Measurements from ENCODE around the gene NCOA3.

Gene NCOA3

DNA sequence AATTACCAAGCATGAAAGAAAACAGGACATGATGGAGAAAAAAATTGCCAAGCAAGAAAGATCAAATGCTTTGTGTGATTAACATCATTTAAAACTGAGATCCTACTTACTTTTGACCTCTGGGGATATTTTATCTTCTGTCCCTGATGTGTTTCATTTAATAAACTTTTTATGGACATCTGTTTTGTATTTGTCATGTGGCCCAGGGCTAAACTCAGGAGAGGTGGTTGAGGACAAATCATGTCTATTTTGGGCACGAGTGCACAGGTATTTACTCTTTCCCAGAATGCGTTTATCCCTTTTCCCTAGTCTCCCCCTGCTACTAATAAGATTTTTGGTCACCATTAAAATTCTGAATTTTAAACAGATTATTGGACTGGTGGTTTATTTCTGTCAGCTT, 128.2 kb downstream of the NCOA3 start:
- no peak for DNase-seq (ENCODE audit: low read depth in 2 of 2)

DNA sequence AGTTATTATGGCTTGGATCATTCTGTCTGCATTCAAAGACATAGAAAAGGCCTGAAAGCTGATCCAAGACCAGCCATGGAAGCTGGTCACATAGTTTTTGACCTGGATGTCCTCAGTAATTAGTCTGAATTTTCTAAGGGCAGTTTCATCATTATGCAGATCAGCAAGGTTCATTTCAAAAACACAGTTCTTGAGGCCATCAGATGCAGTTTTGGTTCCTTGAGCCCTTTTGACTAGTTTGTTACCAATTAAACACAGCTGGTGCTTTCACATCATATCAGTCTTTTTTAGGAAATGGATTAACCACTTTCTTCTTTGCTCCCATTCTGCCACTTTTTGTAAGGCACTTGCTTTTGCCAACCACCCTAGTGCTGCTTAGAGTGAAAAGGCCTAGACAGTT, 129.4 kb downstream of the NCOA3 start:
- no peak for DNase-seq (ENCODE audit: low read depth in 2 of 2)

DNA sequence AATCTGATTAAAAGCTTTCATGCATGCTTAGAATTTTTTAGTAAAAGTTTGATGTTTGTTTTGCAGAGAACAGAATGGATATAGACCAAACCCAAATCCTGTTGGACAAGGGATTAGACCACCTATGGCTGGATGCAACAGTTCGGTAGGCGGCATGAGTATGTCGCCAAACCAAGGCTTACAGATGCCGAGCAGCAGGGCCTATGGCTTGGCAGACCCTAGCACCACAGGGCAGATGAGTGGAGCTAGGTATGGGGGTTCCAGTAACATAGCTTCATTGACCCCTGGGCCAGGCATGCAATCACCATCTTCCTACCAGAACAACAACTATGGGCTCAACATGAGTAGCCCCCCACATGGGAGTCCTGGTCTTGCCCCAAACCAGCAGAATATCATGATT, 133.6 kb downstream of the NCOA3 start:
- DNase-seq (ENCODE audit: low read depth in 2 of 2) = no peak

DNA sequence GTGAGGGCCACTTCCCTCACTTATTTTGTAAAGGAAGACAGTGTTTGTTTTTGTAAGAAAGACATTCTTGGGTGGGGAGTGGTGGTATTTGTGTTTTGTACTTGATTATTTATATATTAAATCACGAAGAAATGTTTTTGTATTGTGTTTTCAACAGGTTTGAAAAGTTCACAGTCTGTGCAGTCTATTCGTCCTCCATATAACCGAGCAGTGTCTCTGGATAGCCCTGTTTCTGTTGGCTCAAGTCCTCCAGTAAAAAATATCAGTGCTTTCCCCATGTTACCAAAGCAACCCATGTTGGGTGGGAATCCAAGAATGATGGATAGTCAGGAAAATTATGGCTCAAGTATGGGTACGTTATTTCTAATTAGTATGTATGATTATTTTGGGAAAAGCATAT, 137.2 kb downstream of the NCOA3 start:
- no peak for DNase-seq (ENCODE audit: low read depth in 2 of 2)

DNA sequence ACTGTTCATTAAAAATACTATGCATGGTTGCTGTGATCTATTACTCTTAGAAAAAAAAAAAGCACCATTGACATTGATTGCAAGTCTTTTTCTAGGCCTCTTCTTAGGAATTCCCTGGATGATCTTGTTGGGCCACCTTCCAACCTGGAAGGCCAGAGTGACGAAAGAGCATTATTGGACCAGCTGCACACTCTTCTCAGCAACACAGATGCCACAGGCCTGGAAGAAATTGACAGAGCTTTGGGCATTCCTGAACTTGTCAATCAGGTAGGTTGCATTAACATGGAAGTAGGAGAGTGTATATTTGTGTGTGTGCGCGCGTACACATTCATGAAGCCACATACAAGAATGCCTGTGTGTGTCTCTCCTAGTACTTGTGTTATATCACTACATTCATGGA, 140.4 kb downstream of the NCOA3 start:
- DNase-seq (ENCODE audit: low read depth in 2 of 2) = no peak

DNA sequence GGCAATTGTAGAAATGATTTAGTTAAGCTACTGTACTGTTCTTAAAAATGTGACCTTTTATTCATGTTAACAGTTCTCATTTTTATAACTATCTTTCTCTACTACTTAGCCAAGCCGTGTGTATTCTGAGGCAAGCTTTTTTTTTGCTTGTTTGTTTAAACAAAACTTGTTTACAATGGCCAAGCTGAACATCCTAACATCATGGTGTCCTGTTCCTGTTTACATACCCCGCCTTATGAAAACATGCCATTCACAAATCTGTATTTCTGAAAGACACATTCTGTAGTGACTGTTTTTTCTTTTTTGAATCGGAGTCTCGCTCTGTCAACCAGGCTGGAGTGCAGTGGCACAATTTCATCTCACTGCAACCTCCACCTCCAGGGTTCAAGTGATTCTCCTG, 140.9 kb downstream of the NCOA3 start:
- DNase-seq (ENCODE audit: low read depth in 2 of 2) = no peak

DNA sequence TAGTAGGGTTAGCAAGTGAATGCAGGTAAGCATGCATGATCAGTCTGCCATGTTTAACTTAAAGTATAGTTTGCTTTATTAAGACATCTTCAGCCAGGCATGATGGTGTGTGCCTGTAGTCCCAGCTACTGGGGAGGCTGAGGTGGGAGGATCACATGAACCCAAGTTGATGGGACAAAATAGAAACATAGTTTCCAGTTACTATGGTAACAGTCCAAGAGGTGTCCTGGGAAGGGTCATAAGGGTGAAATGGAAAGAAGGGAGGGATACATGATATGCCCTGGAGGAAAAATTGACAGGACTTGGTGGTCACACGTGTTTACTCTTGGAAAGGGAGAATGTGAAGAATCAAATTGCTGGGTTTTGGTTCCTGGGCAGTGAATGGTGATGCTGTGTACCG, 143.9 kb downstream of the NCOA3 start:
- DNase-seq (ENCODE audit: low read depth in 2 of 2) = no peak

DNA sequence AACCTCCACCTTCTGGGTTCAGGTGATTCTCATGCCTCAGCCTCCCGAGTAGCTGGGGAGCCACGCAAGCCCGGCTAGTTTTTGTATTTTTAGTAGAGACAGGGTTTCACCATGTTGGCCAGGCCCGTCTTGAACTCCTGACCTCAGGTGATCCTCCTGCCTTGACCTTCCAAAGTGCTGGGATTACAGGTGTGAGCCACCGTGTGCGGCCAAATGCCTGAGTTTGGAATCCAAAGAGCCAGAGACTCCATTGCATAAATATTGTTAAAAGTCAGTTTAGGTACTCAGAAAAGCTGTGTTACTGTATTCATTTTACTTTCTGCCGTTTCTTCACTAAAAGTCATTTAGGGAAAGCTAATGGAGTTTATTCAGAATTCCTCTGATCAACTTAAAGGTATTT, 146.3 kb downstream of the NCOA3 start:
- DNase-seq (ENCODE audit: low read depth in 2 of 2) = no peak

DNA sequence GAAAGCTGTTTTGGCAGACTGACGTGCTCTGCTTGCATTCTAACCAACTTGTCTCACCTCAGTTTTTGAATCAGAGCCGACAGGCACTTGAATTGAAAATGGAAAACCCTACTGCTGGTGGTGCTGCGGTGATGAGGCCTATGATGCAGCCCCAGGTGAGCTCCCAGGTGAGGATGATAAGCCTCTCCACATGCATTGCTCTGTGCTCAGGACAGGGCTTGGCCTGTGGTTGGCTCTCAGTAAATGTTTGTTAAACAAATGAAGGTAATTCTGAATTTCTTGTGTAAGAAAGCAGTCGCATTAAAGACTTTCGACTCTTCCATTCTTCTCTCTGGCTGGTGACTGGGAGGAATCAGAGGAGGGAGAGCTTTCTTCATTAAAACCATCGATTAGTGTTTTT, 147.3 kb downstream of the NCOA3 start:
- DNase-seq (ENCODE audit: low read depth in 2 of 2) = no peak

DNA sequence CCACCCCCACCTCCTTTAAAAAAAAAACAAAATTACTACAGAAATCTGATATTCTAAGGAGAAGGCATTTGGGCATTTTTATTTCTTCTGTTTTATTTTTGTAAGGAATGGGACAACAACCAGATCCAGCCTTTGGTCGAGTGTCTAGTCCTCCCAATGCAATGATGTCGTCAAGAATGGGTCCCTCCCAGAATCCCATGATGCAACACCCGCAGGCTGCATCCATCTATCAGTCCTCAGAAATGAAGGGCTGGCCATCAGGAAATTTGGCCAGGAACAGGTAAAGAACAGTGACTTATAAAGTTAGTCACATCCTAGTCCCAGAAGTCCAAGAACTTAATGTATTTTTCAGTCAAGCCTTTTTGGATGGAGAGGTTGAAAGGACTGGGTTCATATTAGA, 150.6 kb downstream of the NCOA3 start:
- DNase-seq (ENCODE audit: low read depth in 2 of 2) = no peak

DNA sequence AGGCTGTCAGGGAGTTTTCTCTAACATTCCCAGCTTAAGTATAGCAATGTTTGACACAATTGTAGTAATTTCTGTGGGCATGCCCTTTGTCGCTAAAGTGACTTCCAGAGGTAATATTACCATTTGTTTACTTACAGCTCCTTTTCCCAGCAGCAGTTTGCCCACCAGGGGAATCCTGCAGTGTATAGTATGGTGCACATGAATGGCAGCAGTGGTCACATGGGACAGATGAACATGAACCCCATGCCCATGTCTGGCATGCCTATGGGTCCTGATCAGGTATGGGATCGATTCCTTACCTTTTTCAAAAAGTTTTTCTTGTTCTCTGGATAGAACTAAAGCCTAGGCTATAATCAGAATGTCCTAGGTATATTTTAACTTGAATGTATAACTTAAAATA, 151.1 kb downstream of the NCOA3 start:
- DNase-seq (ENCODE audit: low read depth in 2 of 2) = no peak

DNA sequence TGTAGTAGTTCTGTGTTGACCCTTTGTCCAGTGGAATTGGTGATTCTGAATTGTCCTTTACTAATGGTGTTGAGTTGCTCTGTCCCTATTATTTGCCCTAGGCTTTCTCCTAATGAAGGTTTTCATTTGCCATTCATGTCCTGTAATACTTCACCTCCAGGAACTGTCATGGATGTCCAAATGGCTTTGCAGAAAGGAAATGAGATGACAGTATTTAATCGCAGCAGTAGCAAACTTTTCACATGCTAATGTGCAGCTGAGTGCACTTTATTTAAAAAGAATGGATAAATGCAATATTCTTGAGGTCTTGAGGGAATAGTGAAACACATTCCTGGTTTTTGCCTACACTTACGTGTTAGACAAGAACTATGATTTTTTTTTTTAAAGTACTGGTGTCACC, 152.2 kb downstream of the NCOA3 start:
- no peak for DNase-seq (ENCODE audit: low read depth in 2 of 2)

DNA sequence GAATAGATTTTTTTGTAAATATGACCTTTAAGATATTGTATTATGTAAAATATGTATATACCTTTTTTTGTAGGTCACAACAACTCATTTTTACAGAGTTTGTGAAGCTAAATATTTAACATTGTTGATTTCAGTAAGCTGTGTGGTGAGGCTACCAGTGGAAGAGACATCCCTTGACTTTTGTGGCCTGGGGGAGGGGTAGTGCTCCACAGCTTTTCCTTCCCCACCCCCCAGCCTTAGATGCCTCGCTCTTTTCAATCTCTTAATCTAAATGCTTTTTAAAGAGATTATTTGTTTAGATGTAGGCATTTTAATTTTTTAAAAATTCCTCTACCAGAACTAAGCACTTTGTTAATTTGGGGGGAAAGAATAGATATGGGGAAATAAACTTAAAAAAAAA, 152.7 kb downstream of the NCOA3 start:
- DNase-seq (ENCODE audit: low read depth in 2 of 2) = no peak

DNA sequence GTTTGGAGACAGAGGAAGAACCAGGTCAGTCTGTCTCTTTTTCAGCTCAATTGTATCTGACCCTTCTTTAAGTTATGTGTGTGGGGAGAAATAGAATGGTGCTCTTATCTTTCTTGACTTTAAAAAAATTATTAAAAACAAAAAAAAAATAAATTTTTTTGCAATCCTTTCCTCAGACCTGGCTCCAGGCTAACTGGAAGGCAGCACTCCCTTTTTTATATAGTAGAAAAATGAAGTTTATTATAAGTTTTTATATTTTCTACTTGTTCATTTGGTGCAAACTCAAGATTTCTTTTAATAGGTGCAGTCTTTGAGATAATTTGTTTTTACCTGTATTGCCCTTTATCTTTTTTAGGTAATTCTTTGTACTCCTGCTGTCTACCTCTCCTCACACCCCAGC, 153.9 kb downstream of the NCOA3 start:
- no peak for DNase-seq (ENCODE audit: low read depth in 2 of 2)

DNA sequence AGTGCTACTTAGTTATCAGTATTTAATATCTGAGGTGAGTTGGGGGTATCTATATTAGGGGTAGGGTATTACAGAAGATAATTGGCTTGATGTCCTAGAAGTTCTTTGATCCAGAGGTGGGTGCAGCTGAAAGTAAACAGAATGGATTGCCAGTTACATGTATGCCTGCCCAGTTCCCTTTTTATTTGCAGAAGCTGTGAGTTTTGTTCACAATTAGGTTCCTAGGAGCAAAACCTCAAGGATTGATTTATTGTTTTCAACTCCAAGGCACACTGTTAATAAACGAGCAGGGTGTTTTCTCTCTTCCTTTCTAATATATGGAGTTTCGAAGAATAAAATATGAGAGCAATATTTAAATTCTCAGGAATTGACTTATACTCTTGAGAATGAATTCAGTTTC, 154.6 kb downstream of the NCOA3 start:
- DNase-seq (ENCODE audit: low read depth in 2 of 2) = no peak

DNA sequence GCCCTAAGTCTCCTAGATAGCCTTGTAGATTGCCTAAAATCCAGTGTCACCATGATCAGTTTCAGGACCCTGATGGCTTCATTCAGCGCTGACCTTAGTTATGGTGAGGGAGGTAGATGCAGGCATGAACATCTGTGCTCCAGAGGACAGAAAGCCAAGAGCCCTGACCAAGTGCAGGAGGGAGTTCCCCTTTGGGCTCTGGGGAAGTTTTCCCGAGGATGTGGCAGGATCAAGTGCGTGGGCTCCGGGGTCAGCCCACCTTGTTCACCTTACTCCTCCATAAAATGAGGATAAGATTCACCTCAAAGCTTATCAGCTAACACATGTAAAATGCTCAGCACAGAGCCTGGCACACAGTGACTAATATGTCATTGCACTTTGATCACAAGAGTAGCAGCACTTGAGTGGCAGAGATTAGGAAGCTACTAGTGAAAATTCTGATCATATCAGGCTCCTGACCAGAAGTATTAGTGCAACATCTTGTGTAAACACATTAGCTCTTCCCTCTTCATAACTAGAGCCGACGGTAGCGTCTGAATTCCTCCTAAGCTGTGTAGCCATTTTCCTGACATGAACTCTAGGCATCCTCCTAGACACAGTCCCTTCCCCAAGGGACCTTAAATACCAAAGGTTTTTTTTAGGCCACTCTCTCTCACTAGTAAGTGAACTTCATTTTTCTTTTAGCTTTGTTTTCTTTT, 158.4 kb downstream of the NCOA3 start:
- no peak for DNase-seq (ENCODE audit: low read depth in 2 of 2)

DNA sequence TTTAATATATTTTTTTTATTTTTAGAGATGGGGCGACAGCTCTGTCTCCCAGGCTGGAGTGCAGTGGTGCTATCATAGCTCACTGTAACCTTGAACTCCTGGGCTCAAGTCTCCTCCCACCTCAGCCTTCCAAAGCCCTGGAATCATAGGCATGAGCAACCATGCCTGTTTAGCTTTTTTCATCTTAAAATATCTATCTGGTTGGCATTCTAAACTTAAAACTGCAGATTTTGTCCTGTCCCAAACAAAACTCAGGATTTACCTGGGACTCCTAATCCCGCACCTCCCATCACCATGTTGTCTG, 158.9 kb downstream of the NCOA3 start:
- no peak for DNase-seq (ENCODE audit: low read depth in 2 of 2)

DNA sequence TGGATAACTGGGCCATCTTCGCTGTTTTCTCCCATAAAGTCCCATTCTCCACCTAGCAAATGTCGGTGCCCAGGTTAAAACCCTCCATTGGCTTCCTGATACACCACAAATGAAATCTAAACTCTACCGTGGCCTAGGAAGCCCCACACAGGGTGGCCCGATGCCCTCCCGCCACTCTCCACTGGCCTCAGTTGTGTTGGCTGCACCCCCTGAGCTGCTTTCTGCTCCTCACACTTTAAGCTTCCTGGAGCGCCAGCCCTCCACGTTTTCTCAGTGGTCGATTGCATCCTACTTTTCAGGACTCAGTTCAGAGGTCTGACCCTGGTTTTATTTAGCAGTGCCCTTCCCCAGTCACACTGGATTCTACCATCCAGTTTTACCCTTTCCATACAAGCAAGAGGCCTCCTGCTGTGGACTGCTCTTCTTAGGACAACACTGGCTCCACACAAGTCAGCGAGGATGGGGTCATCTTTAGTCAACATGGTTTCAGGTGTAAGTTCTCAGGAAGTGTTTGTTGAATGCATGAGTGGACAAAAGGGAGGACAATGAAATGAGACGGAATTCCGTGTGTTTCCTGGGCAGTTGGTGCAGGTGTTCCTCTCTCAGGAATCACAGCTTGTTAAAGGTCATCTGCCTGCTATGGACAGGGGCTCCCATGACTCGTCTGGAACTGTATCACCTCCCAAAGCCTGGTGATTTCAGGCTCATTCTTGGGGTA, 159.5 kb downstream of the NCOA3 start:
- DNase-seq (ENCODE audit: low read depth in 2 of 2) = no peak

DNA sequence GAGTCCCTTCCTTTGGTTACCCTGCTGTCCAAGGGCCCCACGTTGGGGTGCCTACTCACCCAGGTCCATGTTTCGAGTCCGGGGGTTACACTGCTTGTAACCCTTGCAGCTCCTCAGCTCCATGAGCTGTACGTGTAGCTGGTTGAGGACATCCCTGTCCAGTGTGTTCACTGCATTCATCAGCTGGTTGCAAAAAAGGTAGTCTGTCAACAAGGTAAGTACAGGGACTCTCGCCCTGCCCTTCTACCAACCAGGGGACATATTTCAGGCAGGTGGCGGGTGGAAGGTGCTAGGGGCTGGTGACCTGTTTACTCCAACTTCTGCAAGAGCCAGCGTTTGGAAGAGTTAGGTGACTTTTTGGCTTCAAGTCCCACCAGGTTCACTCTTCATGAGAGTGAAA, 160.0 kb downstream of the NCOA3 start:
- no peak for DNase-seq (ENCODE audit: low read depth in 2 of 2)

DNA sequence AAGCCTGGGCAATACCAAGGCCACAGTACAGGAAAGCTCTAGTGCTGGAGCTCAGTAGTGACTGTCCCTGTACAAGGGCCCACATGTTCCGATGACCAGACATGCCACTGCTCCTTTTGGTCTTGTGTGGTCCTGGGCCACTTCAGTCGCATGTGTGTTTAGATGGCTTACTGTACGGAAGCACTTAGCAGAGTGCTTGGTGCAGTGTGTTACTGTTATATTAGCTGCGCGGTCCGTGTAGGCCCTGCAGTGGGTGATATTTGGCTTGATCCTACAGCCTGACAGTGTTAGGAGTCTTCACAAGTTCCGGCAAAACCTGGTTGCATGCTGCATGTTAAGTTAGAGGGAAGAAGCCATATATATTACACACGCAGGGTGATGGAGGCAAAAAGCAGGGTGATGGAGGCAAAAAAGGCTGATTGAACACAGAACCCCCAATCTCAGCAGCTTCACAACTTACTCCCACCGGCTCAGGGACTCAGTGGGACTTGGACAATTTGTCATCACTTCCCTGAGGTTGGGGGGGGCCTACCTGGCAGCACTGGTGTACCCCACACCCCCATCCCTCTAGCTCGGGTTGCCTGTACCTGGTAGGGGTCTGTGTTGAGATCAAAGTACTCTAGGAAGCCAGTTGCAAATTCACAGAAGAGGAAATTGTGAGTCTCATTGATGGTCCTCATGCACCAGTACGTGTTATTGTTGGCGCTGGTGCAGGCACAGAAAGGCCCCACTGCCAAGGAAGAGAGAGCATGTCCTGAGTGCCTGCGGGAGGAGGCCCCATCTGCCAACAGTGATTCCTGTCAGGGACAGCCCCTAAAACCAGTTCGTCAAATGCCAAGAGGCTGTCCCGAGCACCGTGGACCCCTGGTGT, 161.0 kb downstream of the NCOA3 start:
- DNase-seq (ENCODE audit: low read depth in 2 of 2) = no peak

DNA sequence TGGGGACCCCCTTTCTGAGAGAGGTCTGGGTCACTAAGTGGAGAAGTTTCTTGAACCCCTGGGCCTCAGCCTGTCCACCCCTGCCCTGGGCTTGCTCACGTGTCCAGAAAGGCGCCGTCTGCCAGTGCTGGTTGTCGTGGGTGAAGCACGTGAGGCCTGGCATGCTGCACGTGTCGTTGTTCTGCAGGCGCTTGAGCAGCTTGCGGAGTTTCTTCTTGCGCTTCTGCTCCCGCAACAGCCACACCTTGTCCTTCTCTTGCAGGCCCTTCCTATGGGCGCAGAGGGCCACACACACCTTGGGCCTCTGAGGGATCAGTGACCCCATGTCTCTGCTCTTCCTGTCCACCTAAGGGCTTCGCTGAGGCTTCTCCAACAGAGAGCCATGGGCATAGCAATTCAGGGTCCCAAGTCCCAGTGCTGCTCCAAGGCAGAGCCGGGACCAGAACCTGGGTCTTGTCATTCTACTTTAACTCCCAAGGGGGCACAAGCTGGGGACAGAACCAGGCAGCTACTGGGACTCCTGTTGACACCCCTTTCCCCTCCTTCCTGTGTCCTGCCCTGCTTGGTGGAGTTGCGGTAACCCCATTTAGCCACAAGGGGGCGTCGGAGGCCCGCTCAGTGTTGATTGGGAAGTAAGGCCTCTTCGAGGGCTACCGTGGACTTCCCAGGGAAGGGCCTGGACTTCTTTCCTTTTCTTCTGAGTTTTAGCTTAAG, 161.8 kb downstream of the NCOA3 start:
- DNase-seq (ENCODE audit: low read depth in 2 of 2) = peak; percentile 41 to 47

DNA sequence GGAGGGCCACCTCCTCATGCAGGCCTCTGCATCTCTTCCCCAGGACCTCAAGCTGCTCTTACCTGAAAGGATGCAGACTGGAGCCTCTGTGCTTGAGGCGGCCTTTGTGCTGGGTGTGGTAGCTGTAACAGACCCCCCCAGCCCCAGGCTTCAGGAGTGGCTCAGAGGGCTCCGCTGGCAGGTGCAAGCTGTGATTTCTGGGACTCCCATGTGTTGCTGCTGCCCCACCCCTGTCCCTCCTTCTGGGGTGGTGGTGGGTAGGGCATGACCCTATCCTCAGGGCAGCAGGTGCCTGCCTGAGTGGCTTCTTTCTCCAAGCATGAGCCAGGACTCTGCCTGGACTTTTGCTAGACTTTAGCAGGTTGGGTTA, 162.4 kb downstream of the NCOA3 start:
- DNase-seq (ENCODE audit: low read depth in 2 of 2) = no peak

All from fibroblast of skin of left biceps (primary cell).